MM.1S (cell line): ENCODE results near the gene CYP2S1.

Source experiments
- DNase-seq: peaks from one replicate; pipeline ENCODE4 v3.0.0-alpha.2; 2015
- H2AFZ ChIP-seq: fragments of 300-600 bp; sonication (generic); 2 replicates; pipeline ENCODE4 v1.6.0; 2016; ENCODE audit warnings: antibody characterized with exemption, low read length
- H3F3A ChIP-seq: fragments of 300-600 bp; sonication (generic); 2 replicates; pipeline ENCODE4 v1.6.1; 2016; ENCODE audit warnings: mild to moderate bottlenecking, antibody characterized with exemption, low read length, moderate library complexity, mixed read lengths; ENCODE audit not compliant: insufficient read depth
- H3K27ac ChIP-seq: fragments of 300-600 bp; sonication (generic); 2 replicates; pipeline ENCODE4 v1.5.1; 2016; ENCODE audit warnings: mild to moderate bottlenecking, low read length
- H3K27me3 ChIP-seq: fragments of 300-600 bp; sonication (generic); replicated peaks from 2 replicates; pipeline ENCODE4 v1.6.0; 2016; ENCODE audit warnings: low read length; ENCODE audit not compliant: insufficient read depth
- H3K36me3 ChIP-seq: fragments of 300-600 bp; sonication (generic); replicated peaks from 2 replicates; pipeline ENCODE4 v1.6.1; 2016; ENCODE audit warnings: mild to moderate bottlenecking, low read length, mixed read lengths; ENCODE audit not compliant: insufficient read depth
- H3K4me1 ChIP-seq: fragments of 300-600 bp; sonication (generic); 2 replicates; pipeline ENCODE4 v1.6.1; 2016; ENCODE audit warnings: low read length, mixed read lengths
- H3K4me2 ChIP-seq: fragments of 300-600 bp; sonication (generic); 2 replicates; pipeline ENCODE4 v1.6.0; 2016; ENCODE audit warnings: low read depth, low read length
- H3K4me3 ChIP-seq: fragments of 300-600 bp; sonication (generic); 2 replicates; pipeline ENCODE4 v1.5.1; 2016; ENCODE audit warnings: low read length, mixed read lengths
- H3K79me2 ChIP-seq: fragments of 300-600 bp; sonication (generic); 2 replicates; pipeline ENCODE4 v1.6.1; 2016; ENCODE audit warnings: mixed run types, low read length, mixed read lengths
- H3K9ac ChIP-seq: fragments of 300-600 bp; sonication (generic); 2 replicates; pipeline ENCODE4 v1.6.1; 2016; ENCODE audit warnings: low read length, mixed read lengths
- H3K9me2 ChIP-seq: fragments of 300-600 bp; sonication (generic); replicated peaks from 2 replicates; pipeline ENCODE4 v1.6.1; 2016; ENCODE audit warnings: mild to moderate bottlenecking, low read length, mixed read lengths; ENCODE audit not compliant: insufficient read depth
- H3K9me3 ChIP-seq: fragments of 300-600 bp; sonication (generic); replicated peaks from 2 replicates; pipeline ENCODE4 v1.6.1; 2016; ENCODE audit warnings: mild to moderate bottlenecking, low read length, mixed read lengths; ENCODE audit not compliant: insufficient read depth
- H4K20me1 ChIP-seq: fragments of 300-600 bp; sonication (generic); 2 replicates; pipeline ENCODE4 v1.6.1; 2016; ENCODE audit warnings: mild to moderate bottlenecking, low read length, moderate library complexity, mixed read lengths; ENCODE audit not compliant: insufficient read depth
- EZH2 ChIP-seq: fragments of 300-600 bp; sonication (generic); optimal IDR thresholded peaks from 2 replicates; pipeline ENCODE3; 2017; ENCODE audit warnings: low read depth, mild to moderate bottlenecking, antibody characterized with exemption, low read length, mixed read lengths
- EZH2phosphoT487 ChIP-seq: fragments of 300-600 bp; sonication (generic); IDR thresholded peaks from 2 replicates; pipeline ENCODE4 v1.6.1; 2018; ENCODE audit warnings: antibody characterized with exemption, low read length
- TF ChIP-seq, protein P1 (sequence below): fragments of 300-600 bp; sonication (generic); IDR thresholded peaks from 2 replicates; pipeline ENCODE4 v1.5.1; 2016; ENCODE audit warnings: antibody characterized with exemption, low read length, mixed read lengths

Gene CYP2S1

DNA sequence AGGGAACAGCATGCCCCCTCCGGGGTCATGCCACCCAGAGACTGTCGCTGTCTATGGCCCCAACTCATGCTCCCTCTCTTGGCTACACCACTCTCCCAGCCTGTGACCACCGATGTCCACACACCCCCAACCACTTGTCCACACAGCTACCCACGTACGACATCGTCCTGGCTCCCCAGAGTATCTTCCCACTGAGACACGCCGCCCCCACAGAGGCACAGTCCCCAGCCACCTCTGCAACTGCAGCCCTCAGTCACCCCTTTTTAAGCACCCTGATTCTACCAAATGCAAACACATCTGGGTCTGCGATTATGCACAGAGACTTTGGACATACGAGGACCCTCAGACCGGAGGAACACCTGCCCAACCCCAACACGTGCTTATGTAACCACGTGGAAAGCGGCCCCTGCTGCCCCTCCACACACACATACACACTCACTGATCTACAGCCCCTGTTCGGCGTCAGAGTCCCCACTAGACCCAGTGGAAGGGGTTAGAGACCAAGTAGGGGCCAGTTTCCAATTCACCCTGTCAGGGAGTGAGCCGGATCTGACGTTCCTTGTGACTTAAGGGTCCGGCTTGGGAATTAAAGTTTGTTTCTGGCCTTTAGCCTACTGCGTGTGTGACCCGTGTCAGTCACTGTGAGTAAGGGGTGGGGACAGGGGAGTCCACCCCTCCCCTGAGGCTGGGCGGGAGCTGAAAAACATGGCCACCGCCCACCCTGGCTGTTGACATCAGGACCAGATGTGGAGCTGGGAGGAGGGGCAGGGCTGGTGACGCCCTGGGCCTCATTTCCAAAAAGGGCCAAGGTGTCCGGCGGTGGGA lies 14.1 kb downstream of the CYP2S1 start:
- H3K4me3 ChIP-seq, result no peak overlapping the region

DNA sequence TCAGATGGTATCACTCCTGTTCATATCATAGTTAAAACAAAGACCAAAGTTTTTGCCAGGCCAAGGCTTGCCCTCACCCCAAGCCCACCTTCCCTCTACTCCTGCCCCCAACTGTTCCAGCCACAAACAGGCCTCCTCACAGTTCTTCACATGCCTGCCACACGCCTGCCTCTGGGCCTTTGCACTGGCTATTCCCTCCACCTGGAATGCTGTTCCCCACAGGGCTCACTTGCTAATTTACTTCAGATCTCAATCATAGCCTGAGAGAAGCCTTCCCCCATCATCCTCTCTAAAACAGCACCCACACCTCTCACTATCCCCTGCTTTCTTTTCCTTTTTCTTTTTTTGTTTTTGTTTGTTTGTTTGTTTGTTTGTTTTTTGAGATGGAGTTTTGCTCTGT lies 21.1 kb downstream of the CYP2S1 start:
- H3K36me3 ChIP-seq, result no peaks in the 10 kb centered on the region
- TF ChIP-seq, protein P1, sequence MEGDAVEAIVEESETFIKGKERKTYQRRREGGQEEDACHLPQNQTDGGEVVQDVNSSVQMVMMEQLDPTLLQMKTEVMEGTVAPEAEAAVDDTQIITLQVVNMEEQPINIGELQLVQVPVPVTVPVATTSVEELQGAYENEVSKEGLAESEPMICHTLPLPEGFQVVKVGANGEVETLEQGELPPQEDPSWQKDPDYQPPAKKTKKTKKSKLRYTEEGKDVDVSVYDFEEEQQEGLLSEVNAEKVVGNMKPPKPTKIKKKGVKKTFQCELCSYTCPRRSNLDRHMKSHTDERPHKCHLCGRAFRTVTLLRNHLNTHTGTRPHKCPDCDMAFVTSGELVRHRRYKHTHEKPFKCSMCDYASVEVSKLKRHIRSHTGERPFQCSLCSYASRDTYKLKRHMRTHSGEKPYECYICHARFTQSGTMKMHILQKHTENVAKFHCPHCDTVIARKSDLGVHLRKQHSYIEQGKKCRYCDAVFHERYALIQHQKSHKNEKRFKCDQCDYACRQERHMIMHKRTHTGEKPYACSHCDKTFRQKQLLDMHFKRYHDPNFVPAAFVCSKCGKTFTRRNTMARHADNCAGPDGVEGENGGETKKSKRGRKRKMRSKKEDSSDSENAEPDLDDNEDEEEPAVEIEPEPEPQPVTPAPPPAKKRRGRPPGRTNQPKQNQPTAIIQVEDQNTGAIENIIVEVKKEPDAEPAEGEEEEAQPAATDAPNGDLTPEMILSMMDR, result no peak
- TF ChIP-seq EZH2 (no peak), EZH2phosphoT487 (no peak)
- H2AFZ ChIP-seq, result no peak overlapping the region
- H3K4me2 ChIP-seq, result no peak overlapping the region
- peaks cover 75% of the 10 kb centered on the region for H3K27me3 ChIP-seq
- H3F3A ChIP-seq, result no peaks in the 10 kb centered on the region
- no peak overlapping the region for H3K9ac ChIP-seq
- DNase-seq, result no peak
- no peak overlapping the region for H3K27ac ChIP-seq
- no peaks in the 10 kb centered on the region for H3K9me2 ChIP-seq
- H3K4me1 ChIP-seq, result no peaks in the 10 kb centered on the region
- H3K9me3 ChIP-seq, result no peaks in the 10 kb centered on the region
- H3K4me3 ChIP-seq, result no peak overlapping the region
- H4K20me1 ChIP-seq, result no peaks in the 10 kb centered on the region
- H3K79me2 ChIP-seq, result no peaks in the 10 kb centered on the region

More for the DNA sequence above, 14.1 kb downstream of the CYP2S1 start:
- Histone ChIP-seq H3K27ac (no peak overlapping the region), H3K27me3 (peaks cover 58% of the 10 kb centered on the region), H3K9ac (no peak overlapping the region), H3K9me3 (no peaks in the 10 kb centered on the region), H3F3A (no peaks in the 10 kb centered on the region), H4K20me1 (no peaks in the 10 kb centered on the region), H3K36me3 (no peaks in the 10 kb centered on the region), H3K79me2 (no peaks in the 10 kb centered on the region), H3K4me2 (no peak overlapping the region), H3K9me2 (no peaks in the 10 kb centered on the region), H3K4me1 (no peaks in the 10 kb centered on the region), H2AFZ (no peak overlapping the region)
- TF ChIP-seq EZH2, result no peak
- TF ChIP-seq EZH2phosphoT487, result no peak
- TF ChIP-seq, protein P1, result no peak
- DNase-seq, result no peak

DNA sequence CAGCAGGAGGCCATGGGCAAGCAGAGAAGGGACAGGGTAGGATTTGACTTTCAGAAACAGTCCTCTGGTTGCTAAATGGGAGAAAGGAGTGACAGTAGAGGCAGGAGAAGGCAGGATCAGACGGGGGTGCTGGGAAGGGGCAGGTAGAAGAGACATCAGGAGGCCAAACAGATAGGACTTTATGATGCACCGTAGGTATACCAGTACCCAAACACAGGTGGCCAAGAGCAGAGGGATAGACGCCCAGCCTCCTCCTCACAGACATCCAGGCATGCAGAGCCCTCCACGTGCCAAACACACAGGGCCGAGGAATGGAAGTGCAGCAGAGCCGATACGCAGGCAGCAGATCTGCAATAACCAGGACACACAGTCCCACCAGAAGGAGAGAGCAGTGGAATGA lies 24.7 kb downstream of the CYP2S1 start:
- H3K4me2 ChIP-seq, result no peak overlapping the region
- no peaks in the 10 kb centered on the region for H3K9me2 ChIP-seq
- H3K4me3 ChIP-seq, result no peak overlapping the region
- no peak overlapping the region for H2AFZ ChIP-seq
- DNase-seq, result no peak
- no peaks in the 10 kb centered on the region for H3K36me3 ChIP-seq
- no peaks in the 10 kb centered on the region for H3K79me2 ChIP-seq
- no peaks in the 10 kb centered on the region for H3F3A ChIP-seq
- no peaks in the 10 kb centered on the region for H3K9me3 ChIP-seq
- H4K20me1 ChIP-seq, result no peaks in the 10 kb centered on the region
- 0 out of 2 replicates have a peak, but pooled peaks cover 6% of the 10 kb centered on the region for H3K4me1 ChIP-seq
- peaks cover 78% of the 10 kb centered on the region for H3K27me3 ChIP-seq
- H3K9ac ChIP-seq, result no peak overlapping the region
- H3K27ac ChIP-seq, result no peak overlapping the region
- TF ChIP-seq EZH2phosphoT487 (no peak), EZH2 (no peak)
- TF ChIP-seq, protein P1, result no peak
